Measurements from ENCODE around the gene KCTD20.
"Not testable (repeated sequence)": the region's sequence is repeated elsewhere in the genome, so short reads cannot be mapped to it uniquely, and the experiment has no call there.

The KCTD20 gene

DNA sequence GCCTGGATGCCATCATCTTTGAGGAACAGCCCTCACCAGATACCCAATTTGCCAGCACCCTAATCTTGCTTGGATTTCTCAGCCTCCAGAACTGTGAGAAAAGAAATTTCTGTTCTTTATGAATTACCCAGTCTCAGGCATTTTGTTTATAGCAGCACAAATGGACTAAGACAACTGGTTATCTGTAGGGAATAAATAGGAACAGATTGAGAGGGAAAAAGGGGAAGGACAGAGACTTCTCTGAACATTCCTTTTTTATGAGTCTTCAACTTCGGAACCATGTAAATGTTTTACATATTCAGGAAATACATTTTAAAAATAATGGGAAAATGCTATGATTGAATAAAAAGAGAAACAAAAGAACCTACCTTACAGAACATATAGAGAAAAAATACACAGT lies 20.9 kb downstream of the KCTD20 start:
- FAIRE-seq: no peak
- TF ChIP-seq POLR2A (IDR thresholded peaks at IDR 0.05; ENCODE audit: low read depth, low read length) (no peak), TAF1 (IDR thresholded peaks at IDR 0.05; ENCODE audit: low read depth, low read length) (no peak), PAX5 (IDR thresholded peaks at IDR 0.05; ENCODE audit: insufficient read depth, low read length, severe bottlenecking) (no peak), POU2F2 (IDR thresholded peaks at IDR 0.05; ENCODE audit: low read depth, low read length) (no peak), POLR2AphosphoS5 (IDR thresholded peaks at IDR 0.05; ENCODE audit: low read depth, low read length) (no peak), SPI1 (IDR thresholded peaks at IDR 0.05; ENCODE audit: low read depth, low read length) (no peak)
- no peak for DNase-seq (ENCODE audit: insufficient read length, low spot score)

DNA sequence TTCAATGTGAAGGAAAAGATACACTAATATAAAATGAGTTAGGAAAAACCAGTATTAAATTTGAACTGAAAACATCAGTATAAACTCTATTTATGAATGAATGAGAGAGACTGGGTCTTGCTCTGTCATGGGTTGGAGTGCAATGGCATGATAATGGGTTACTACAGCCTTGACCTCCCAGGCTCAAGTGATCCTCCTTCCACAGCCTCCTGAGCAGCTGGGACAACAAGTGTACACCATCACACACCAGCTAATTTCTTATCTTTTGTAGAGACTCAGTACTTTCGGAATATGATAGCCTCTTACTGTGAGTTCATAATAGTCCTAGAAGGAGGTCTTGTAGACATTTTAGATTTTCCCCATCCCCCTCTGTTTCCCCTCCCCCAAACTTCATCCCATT lies 21.4 kb downstream of the KCTD20 start:
- no peak for FAIRE-seq
- no peak for DNase-seq (ENCODE audit: insufficient read length, low spot score)
- TF ChIP-seq POU2F2 (IDR thresholded peaks at IDR 0.05; ENCODE audit: low read depth, low read length): no peak
- no peak for TF ChIP-seq POLR2AphosphoS5 (IDR thresholded peaks at IDR 0.05; ENCODE audit: low read depth, low read length)
- no peak for TF ChIP-seq TAF1 (IDR thresholded peaks at IDR 0.05; ENCODE audit: low read depth, low read length)
- TF ChIP-seq POLR2A (IDR thresholded peaks at IDR 0.05; ENCODE audit: low read depth, low read length): no peak
- TF ChIP-seq PAX5 (IDR thresholded peaks at IDR 0.05; ENCODE audit: insufficient read depth, low read length, severe bottlenecking): no peak
- no peak for TF ChIP-seq SPI1 (IDR thresholded peaks at IDR 0.05; ENCODE audit: low read depth, low read length)

DNA sequence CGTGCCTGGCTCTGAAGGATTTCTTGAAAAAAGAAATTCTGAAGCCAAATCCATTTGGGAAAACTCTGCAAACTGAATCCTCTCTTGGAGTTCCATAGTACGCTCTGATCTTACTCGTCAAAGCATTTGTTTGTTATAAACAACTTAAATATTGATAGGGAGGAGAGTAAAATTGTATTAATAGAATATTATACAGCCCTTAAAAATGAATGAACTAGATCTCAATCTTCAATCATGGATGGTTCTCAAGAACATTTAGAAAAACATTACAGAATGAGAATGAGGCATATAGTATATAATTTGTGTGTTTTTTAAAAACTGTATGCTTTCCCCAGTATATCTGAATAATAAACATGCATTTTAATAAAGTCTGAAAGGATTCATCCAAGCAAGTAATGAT lies 24.8 kb downstream of the KCTD20 start:
- DNase-seq (ENCODE audit: insufficient read length, low spot score) (no peak), FAIRE-seq (no peak)
- TF ChIP-seq SPI1 (IDR thresholded peaks at IDR 0.05; ENCODE audit: low read depth, low read length) (no peak), TAF1 (IDR thresholded peaks at IDR 0.05; ENCODE audit: low read depth, low read length) (no peak), POU2F2 (IDR thresholded peaks at IDR 0.05; ENCODE audit: low read depth, low read length) (no peak), PAX5 (IDR thresholded peaks at IDR 0.05; ENCODE audit: insufficient read depth, low read length, severe bottlenecking) (no peak), POLR2A (IDR thresholded peaks at IDR 0.05; ENCODE audit: low read depth, low read length) (no peak), POLR2AphosphoS5 (IDR thresholded peaks at IDR 0.05; ENCODE audit: low read depth, low read length) (no peak)

DNA sequence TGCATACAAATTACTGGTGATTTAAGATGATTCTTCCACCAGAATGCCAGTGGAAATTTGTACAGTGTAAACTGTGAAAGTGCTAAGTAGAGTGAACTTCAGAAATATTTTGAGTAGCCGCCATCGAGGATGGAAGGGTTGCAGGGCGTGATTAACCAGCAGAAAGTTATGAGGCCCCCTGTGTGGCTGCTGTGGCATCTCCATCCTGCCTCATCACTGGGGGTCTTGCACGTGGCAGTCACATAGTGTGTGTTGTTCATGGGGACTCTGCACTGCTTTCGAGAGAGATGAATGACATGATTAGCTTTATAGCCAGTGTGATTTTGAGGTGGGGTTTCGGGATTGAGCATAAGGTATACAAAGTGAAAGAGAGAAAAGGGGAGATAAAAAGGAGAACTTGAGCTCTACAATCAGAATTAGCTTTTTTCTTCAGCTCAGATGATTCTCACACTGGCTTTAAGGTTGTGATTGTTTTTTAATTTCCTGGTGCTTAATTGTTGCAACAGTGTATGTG lies 26.4 kb downstream of the KCTD20 start:
- TF ChIP-seq TAF1 (IDR thresholded peaks at IDR 0.05; ENCODE audit: low read depth, low read length) (no peak), POLR2A (IDR thresholded peaks at IDR 0.05; ENCODE audit: low read depth, low read length) (no peak), SPI1 (IDR thresholded peaks at IDR 0.05; ENCODE audit: low read depth, low read length) (no peak)
- FAIRE-seq (peak; percentile 59), DNase-seq (ENCODE audit: insufficient read length, low spot score) (no peak)

DNA sequence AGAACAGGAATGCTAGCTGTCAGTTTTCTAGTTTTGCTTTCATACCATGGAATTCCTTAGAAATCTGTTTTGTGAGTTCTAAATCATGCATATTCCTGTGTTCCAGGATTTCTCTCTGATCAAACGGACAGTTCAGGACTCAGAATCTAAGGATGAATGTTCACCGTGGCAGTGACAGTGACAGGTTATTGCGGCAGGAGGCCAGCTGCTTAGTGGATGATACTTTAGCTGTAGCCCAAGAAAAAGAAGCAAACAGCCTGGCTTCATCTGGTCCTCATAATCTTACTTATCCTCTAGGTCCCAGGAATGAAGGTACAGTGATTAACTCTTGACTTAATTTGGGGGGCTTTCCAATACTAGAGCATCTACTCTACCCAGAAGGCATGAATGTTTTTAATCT lies 27.1 kb downstream of the KCTD20 start:
- TF ChIP-seq SPI1 (IDR thresholded peaks at IDR 0.05; ENCODE audit: low read depth, low read length) (no peak), PAX5 (IDR thresholded peaks at IDR 0.05; ENCODE audit: insufficient read depth, low read length, severe bottlenecking) (no peak), POU2F2 (IDR thresholded peaks at IDR 0.05; ENCODE audit: low read depth, low read length) (no peak), TAF1 (IDR thresholded peaks at IDR 0.05; ENCODE audit: low read depth, low read length) (no peak), POLR2AphosphoS5 (IDR thresholded peaks at IDR 0.05; ENCODE audit: low read depth, low read length) (no peak), POLR2A (IDR thresholded peaks at IDR 0.05; ENCODE audit: low read depth, low read length) (no peak)
- DNase-seq (ENCODE audit: insufficient read length, low spot score): no peak
- no peak for FAIRE-seq

DNA sequence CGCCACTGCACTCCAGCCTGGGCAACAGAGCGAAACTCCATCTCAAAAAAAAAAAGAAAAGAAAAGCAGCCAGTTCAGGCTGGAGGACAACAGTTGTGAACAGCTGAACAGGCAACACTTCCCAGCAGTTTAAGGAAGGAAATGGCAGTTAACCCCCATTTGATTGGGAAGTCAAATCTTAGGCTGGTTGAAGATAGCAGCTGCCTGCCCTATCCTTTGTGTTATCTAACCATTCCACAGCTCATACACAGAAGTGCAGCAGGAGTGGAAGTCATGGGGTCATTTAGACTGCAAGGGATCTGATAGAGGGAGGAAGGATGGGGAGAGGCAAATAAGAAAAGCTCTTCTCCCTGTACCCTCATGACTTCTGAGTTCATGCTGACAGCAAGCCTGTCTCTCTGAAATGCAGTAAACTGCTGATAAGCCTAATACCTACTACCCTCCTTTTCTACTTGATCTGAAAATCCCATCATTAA lies 35.3 kb downstream of the KCTD20 start:
- FAIRE-seq (no peak), DNase-seq (ENCODE audit: insufficient read length, low spot score) (no peak)
- TF ChIP-seq SPI1 (IDR thresholded peaks at IDR 0.05; ENCODE audit: low read depth, low read length): no peak
- no peak for TF ChIP-seq POLR2A (IDR thresholded peaks at IDR 0.05; ENCODE audit: low read depth, low read length)
- no peak for TF ChIP-seq TAF1 (IDR thresholded peaks at IDR 0.05; ENCODE audit: low read depth, low read length)
- no peak for TF ChIP-seq POLR2AphosphoS5 (IDR thresholded peaks at IDR 0.05; ENCODE audit: low read depth, low read length)
- TF ChIP-seq POU2F2 (IDR thresholded peaks at IDR 0.05; ENCODE audit: low read depth, low read length): no peak

DNA sequence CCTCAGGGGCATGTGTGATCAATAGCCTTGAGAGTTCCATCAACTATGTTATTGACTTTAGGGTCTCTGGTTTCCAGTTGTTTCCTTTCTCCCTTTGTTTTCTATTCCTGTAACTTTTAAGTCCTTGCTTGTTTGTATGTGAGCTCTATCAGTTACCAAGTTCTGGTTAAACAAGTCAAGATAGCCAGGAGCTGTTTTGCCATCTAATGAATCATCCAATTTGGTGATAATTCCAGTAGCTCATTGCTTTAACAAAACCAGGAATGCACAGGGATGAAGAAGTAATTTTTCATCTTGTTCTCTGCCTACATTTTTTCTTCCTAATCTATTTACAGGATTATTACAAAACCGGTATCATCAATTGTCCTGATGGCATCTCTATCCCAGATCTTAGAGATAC lies 36.5 kb downstream of the KCTD20 start:
- TF ChIP-seq POU2F2 (IDR thresholded peaks at IDR 0.05; ENCODE audit: low read depth, low read length): no peak
- TF ChIP-seq SPI1 (IDR thresholded peaks at IDR 0.05; ENCODE audit: low read depth, low read length): no peak
- no peak for TF ChIP-seq POLR2AphosphoS5 (IDR thresholded peaks at IDR 0.05; ENCODE audit: low read depth, low read length)
- TF ChIP-seq TAF1 (IDR thresholded peaks at IDR 0.05; ENCODE audit: low read depth, low read length): no peak
- TF ChIP-seq POLR2A (IDR thresholded peaks at IDR 0.05; ENCODE audit: low read depth, low read length): no peak
- TF ChIP-seq PAX5 (IDR thresholded peaks at IDR 0.05; ENCODE audit: insufficient read depth, low read length, severe bottlenecking): no peak
- FAIRE-seq (no peak), DNase-seq (ENCODE audit: insufficient read length, low spot score) (no peak)

DNA sequence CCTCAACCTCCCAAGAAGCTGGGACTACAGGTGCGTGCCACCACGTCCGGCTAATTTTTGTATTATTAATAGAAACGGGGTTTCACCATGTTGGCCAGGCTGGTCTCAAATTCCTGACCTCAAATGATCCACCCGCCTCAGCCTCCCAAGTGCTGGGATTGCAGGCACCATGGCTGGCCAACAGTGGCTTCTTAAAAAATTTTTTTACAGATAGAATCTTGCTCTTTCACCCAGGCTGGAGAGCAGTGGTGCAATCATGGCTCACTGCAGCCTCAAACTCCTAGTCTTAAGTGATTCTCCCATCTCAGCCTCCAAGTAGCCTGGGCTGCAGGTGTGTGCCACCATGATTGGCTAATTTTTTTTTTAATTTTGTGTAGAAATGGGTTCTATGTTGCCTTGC lies 40.5 kb downstream of the KCTD20 start:
- not testable (repeated sequence) for FAIRE-seq; DNase-seq (ENCODE audit: insufficient read length, low spot score)

DNA sequence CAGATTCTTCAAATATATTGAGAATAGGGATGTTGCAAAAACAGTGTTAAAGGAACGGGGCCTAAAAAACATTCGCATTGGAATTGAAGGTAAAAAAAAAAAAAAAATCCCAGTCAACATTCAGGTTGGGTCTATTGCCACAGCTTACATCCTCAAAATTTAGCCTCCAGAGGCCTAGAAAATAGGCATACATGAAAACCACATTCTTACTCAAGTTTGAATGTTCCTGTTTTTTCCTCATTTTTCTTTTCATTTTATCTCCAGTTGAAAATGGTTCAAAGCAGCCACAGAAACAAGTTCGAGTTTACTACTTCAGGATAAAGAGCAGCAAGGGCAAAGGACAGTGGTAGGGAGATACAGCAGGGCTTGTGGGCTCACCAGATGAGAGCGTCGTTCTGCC lies 41.9 kb downstream of the KCTD20 start:
- FAIRE-seq (no peak), DNase-seq (ENCODE audit: insufficient read length, low spot score) (no peak)
- TF ChIP-seq POU2F2 (IDR thresholded peaks at IDR 0.05; ENCODE audit: low read depth, low read length): no peak
- no peak for TF ChIP-seq TAF1 (IDR thresholded peaks at IDR 0.05; ENCODE audit: low read depth, low read length)
- no peak for TF ChIP-seq POLR2AphosphoS5 (IDR thresholded peaks at IDR 0.05; ENCODE audit: low read depth, low read length)
- TF ChIP-seq POLR2A (IDR thresholded peaks at IDR 0.05; ENCODE audit: low read depth, low read length): no peak
- no peak for TF ChIP-seq SPI1 (IDR thresholded peaks at IDR 0.05; ENCODE audit: low read depth, low read length)
- TF ChIP-seq PAX5 (IDR thresholded peaks at IDR 0.05; ENCODE audit: insufficient read depth, low read length, severe bottlenecking): no peak

GRCh38 chr6:36487698-36488097 lies 44.9 kb downstream of the KCTD20 start:
- DNase-seq (ENCODE audit: insufficient read length, low spot score) (no peak), FAIRE-seq (no peak)
- TF ChIP-seq SPI1 (IDR thresholded peaks at IDR 0.05; ENCODE audit: low read depth, low read length): no peak
- no peak for TF ChIP-seq PAX5 (IDR thresholded peaks at IDR 0.05; ENCODE audit: insufficient read depth, low read length, severe bottlenecking)

- FAIRE-seq (no peak), DNase-seq (ENCODE audit: insufficient read length, low spot score) (no peak)
- no peak for TF ChIP-seq TAF1 (IDR thresholded peaks at IDR 0.05; ENCODE audit: low read depth, low read length)
- TF ChIP-seq POLR2A (IDR thresholded peaks at IDR 0.05; ENCODE audit: low read depth, low read length): no peak
- TF ChIP-seq POU2F2 (IDR thresholded peaks at IDR 0.05; ENCODE audit: low read depth, low read length): no peak
- no peak for TF ChIP-seq SPI1 (IDR thresholded peaks at IDR 0.05; ENCODE audit: low read depth, low read length)
- TF ChIP-seq PAX5 (IDR thresholded peaks at IDR 0.05; ENCODE audit: insufficient read depth, low read length, severe bottlenecking): no peak
- no peak for TF ChIP-seq POLR2AphosphoS5 (IDR thresholded peaks at IDR 0.05; ENCODE audit: low read depth, low read length)
These were observed 45.4 kb downstream of the KCTD20 start for GRCh38 chr6:36488221-36488620.
